Tibial nerve (tissue), 4 donors: Measurements from ENCODE around the gene ZNF407. TPM values are rescaled to one million over a fixed set of nuclear protein-coding genes. Genes with fewer than 3 reads are reported as not detected.
A peak's percentile ranks its signal among the peaks of the same experiment; 100 is the strongest.

Source experiments
- DNase-seq, 2 donors: peaks; one replicate each; pipeline ENCODE4 v3.0.0-alpha.2; 2019; ENCODE audit warnings: low spot score in 2 of 2
- H3K27ac ChIP-seq, 4 donors: fragments of 200-600 bp; sonication (generic) in 3 of 4; one replicate each; pipeline ENCODE4 v1.5.1; 2017 to 2019; ENCODE audit warnings: mild to moderate bottlenecking in 1 of 4
- H3K27me3 ChIP-seq, 2 donors: fragments of 200-600 bp; sonication (generic) in 1 of 2; one replicate each; pipeline versions ENCODE4 v1.5.1 to v1.6.0; 2017 to 2019
- H3K36me3 ChIP-seq, 3 donors: fragments of 200-600 bp; sonication (generic); one replicate each; pipeline ENCODE4 v1.5.1; 2018 to 2019
- H3K4me1 ChIP-seq, 4 donors: fragments of 200-600 bp; sonication (generic) in 3 of 4; one replicate each; pipeline ENCODE4 v1.5.1; 2017 to 2019
- H3K4me3 ChIP-seq, 4 donors: fragments of 200-600 bp; sonication (generic) in 3 of 4; one replicate each; pipeline ENCODE4 v1.5.1; 2017 to 2019; ENCODE audit warnings: mild to moderate bottlenecking in 1 of 4, moderate library complexity in 1 of 4
- H3K9me3 ChIP-seq, 4 donors: fragments of 200-600 bp; sonication (generic) in 3 of 4; one replicate each; pipeline ENCODE4 v1.5.1; 2017 to 2019
- EP300 ChIP-seq, 2 donors: sonication (generic); formaldehyde crosslinking; IDR thresholded peaks; one replicate each; pipeline ENCODE4 v1.6.1; 2017; ENCODE audit warnings: antibody characterized with exemption in 2 of 2, mild to moderate bottlenecking in 1 of 2
- POLR2A ChIP-seq, 2 donors: fragments of 450-650 bp; IDR thresholded peaks; one replicate each; pipeline ENCODE4 v1.6.1; 2017; ENCODE audit warnings: antibody characterized with exemption in 2 of 2, mild to moderate bottlenecking in 2 of 2, moderate library complexity in 2 of 2
- WGBS, 2 donors: methylation state at CpG; one replicate each; pipeline ENCODE4 v1.1.5; 2018; 5-methylcytosine and 5-hydroxymethylcytosine counted together
- total RNA-seq, 4 donors: library from RNA; depleted of rRNA; stranded (reverse); fragments of >200 nt; gene quantifications; one replicate each; pipeline ENCODE4 v1.1.0, GENCODE V29; 2016
- TF ChIP-seq, protein P1 (sequence below), 5 experiments: fragments of 200-600 bp in 3 of 5; fragments of 450-650 bp in 2 of 5; sonication (generic) in 3 of 5; IDR thresholded peaks; one replicate each; pipeline ENCODE4 v1.5.1; 2016 to 2019; ENCODE audit warnings: antibody characterized with exemption in 5 of 5, mild to moderate bottlenecking in 3 of 5, moderate library complexity in 2 of 5

ZNF407 gene
- total RNA-seq, 4 donors from 2014 or later = 18.6 to 22.8 (median 19.6) TPM

- Histone ChIP-seq H3K4me1 (no peaks in the 10 kb centered on the region), H3K4me3 (no peak overlapping the region), H3K27me3 (no peaks in the 10 kb centered on the region), H3K27ac (no peak overlapping the region), H3K36me3 (peaks cover 0 to 12% (median 0%) of the 10 kb centered on the region in 3 donors), H3K9me3 (no peaks in the 10 kb centered on the region)
- WGBS, 2 donors = 68 to 77% methylated on average over 2 of the region's 2 CpGs
- TF ChIP-seq EP300 (IDR thresholded peaks at IDR 0.05) (no peak), POLR2A (IDR thresholded peaks at IDR 0.05) (no peak)
- TF ChIP-seq, protein P1, sequence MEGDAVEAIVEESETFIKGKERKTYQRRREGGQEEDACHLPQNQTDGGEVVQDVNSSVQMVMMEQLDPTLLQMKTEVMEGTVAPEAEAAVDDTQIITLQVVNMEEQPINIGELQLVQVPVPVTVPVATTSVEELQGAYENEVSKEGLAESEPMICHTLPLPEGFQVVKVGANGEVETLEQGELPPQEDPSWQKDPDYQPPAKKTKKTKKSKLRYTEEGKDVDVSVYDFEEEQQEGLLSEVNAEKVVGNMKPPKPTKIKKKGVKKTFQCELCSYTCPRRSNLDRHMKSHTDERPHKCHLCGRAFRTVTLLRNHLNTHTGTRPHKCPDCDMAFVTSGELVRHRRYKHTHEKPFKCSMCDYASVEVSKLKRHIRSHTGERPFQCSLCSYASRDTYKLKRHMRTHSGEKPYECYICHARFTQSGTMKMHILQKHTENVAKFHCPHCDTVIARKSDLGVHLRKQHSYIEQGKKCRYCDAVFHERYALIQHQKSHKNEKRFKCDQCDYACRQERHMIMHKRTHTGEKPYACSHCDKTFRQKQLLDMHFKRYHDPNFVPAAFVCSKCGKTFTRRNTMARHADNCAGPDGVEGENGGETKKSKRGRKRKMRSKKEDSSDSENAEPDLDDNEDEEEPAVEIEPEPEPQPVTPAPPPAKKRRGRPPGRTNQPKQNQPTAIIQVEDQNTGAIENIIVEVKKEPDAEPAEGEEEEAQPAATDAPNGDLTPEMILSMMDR (IDR thresholded peaks at IDR 0.05) = no peak
- DNase-seq = no peak
These were observed 48.0 kb downstream of the ZNF407 start for GRCh38 chr18:74645679-74646078.

- TF ChIP-seq, protein P1 (IDR thresholded peaks at IDR 0.05) = no peak
- no peak for DNase-seq
- no peak overlapping the region for H3K4me3 ChIP-seq
- no peaks in the 10 kb centered on the region for H3K9me3 ChIP-seq
- peaks cover 0 to 12% (median 0%) of the 10 kb centered on the region in 3 donors for H3K36me3 ChIP-seq
- no peaks in the 10 kb centered on the region for H3K4me1 ChIP-seq
- no peak overlapping the region for H3K27ac ChIP-seq
- WGBS, 2 donors = 71% methylated on average over 8 of the region's 8 CpGs
- no peaks in the 10 kb centered on the region for H3K27me3 ChIP-seq
These were observed 53.9 kb downstream of the ZNF407 start for GRCh38 chr18:74651327-74652128.

DNA sequence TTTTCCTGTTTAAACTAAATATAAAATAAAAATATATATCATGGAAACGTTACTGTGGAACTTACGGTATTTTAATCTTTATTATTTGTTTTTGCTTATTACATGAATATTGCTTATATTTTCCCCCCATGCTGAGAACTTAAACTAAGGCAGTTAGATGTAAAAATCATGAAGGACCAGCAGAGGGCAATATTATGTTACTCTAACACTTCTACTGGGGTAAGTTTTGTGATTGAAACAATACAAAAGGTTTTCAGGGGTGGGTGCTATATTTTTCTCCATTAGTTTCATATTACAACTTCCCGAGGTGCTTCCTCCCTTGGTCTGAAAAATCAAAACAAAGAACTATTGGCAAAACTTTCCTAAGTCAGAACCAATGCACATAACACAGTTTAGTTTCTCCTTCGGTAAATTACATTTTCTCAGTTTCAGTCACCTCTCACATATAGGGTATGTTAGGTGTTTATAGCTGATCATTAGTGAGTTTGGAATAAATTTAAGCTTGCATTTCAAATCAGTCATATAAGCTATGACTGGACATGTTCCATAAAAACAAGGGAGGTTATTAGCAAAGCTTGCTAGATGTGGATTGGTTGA lies 54.8 kb downstream of the ZNF407 start:
- H3K4me1 ChIP-seq = no peaks in the 10 kb centered on the region
- DNase-seq = peak in 1 of 2 donors; percentile 25
- WGBS, 2 donors = 36 to 37% methylated on average over 4 of the region's 4 CpGs
- H3K4me3 ChIP-seq = no peak overlapping the region
- H3K9me3 ChIP-seq = no peaks in the 10 kb centered on the region
- no peak for TF ChIP-seq EP300 (IDR thresholded peaks at IDR 0.05)
- no peak for TF ChIP-seq POLR2A (IDR thresholded peaks at IDR 0.05)
- TF ChIP-seq, protein P1 (IDR thresholded peaks at IDR 0.05) = peak in 4 of 5 experiments; percentile 34 to 56 (median 45)
- peaks cover 0 to 8% (median 0%) of the 10 kb centered on the region in 3 donors for H3K36me3 ChIP-seq
- H3K27ac ChIP-seq = no peak overlapping the region
- H3K27me3 ChIP-seq = no peaks in the 10 kb centered on the region

DNA sequence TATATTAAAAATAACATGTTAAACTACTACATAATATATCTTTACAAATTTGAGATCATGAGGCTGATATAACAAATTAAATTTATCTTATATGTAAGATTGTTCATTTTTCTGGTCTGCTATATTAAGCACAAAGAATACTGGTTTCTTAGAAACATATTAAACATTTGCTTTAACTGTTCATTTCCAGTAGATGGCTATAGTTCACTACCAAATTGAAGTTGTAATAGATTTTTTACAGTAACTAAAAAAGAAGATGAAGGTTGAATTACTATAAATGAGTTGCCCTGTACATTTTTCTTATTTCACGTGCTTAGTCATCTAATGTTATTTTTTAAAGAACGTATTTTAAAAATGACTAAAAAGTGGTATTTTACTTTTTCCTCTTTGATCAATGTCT lies 57.0 kb downstream of the ZNF407 start:
- Histone ChIP-seq H3K27ac (no peak overlapping the region), H3K36me3 (no peaks in the 10 kb centered on the region), H3K27me3 (no peaks in the 10 kb centered on the region), H3K4me3 (no peak overlapping the region), H3K9me3 (no peaks in the 10 kb centered on the region), H3K4me1 (no peaks in the 10 kb centered on the region)
- TF ChIP-seq EP300 (IDR thresholded peaks at IDR 0.05) = no peak
- TF ChIP-seq, protein P1 (IDR thresholded peaks at IDR 0.05) = peak in 1 of 5 experiments; percentile 13
- DNase-seq = no peak
- WGBS, 2 donors = 46 to 47% methylated on average over 2 of the region's 2 CpGs

GRCh38 chr18:74661008-74661407 lies 63.3 kb downstream of the ZNF407 start:
- DNase-seq = no peak
- H3K36me3 ChIP-seq = peaks cover 0 to 19% (median 0%) of the 10 kb centered on the region in 3 donors
- H3K9me3 ChIP-seq = no peaks in the 10 kb centered on the region
- H3K27me3 ChIP-seq = no peaks in the 10 kb centered on the region
- no peak overlapping the region for H3K4me3 ChIP-seq
- no peaks in the 10 kb centered on the region for H3K4me1 ChIP-seq
- WGBS, 2 donors = 94 to 95% methylated on average over 2 of the region's 2 CpGs
- H3K27ac ChIP-seq = no peak overlapping the region
- TF ChIP-seq, protein P1 (IDR thresholded peaks at IDR 0.05) = no peak
- TF ChIP-seq EP300 (IDR thresholded peaks at IDR 0.05) (no peak), POLR2A (IDR thresholded peaks at IDR 0.05) (no peak)
